Adipocyte (in vitro differentiated cells): ENCODE measurements around the gene DRD4.

ENCODE experiments used
- DNase-seq: peaks from one replicate; pipeline ENCODE4 v3.0.0-alpha.2; 2015; ENCODE audit warnings: low read depth
- H3K27me3 ChIP-seq: replicated peaks from 2 replicates; pipeline ENCODE4 v1.7.0; 2013; ENCODE audit warnings: mild to moderate bottlenecking, low read length, moderate library complexity; ENCODE audit not compliant: control insufficient read depth, insufficient read depth
- H3K36me3 ChIP-seq: 2 replicates; pipeline ENCODE4 v1.7.0; 2013; ENCODE audit warnings: low read length, mild to moderate bottlenecking, moderate library complexity; ENCODE audit not compliant: control insufficient read depth, insufficient read depth, severe bottlenecking
- H3K4me1 ChIP-seq: 2 replicates; pipeline ENCODE4 v1.7.0; 2013; ENCODE audit warnings: mild to moderate bottlenecking, low read length, moderate library complexity; ENCODE audit not compliant: control insufficient read depth, insufficient read depth
- H3K4me3 ChIP-seq: 2 replicates; pipeline ENCODE4 v1.7.0; 2013; ENCODE audit warnings: mild to moderate bottlenecking, low read length, moderate library complexity
- H3K9ac ChIP-seq: 2 replicates; pipeline ENCODE4 v1.7.0; 2013; ENCODE audit warnings: mild to moderate bottlenecking, low read length, moderate library complexity
- H3K9me3 ChIP-seq: 2 replicates; pipeline ENCODE4 v1.7.0; 2013; ENCODE audit warnings: mild to moderate bottlenecking, low read length, moderate library complexity; ENCODE audit not compliant: control insufficient read depth

Gene DRD4

DNA sequence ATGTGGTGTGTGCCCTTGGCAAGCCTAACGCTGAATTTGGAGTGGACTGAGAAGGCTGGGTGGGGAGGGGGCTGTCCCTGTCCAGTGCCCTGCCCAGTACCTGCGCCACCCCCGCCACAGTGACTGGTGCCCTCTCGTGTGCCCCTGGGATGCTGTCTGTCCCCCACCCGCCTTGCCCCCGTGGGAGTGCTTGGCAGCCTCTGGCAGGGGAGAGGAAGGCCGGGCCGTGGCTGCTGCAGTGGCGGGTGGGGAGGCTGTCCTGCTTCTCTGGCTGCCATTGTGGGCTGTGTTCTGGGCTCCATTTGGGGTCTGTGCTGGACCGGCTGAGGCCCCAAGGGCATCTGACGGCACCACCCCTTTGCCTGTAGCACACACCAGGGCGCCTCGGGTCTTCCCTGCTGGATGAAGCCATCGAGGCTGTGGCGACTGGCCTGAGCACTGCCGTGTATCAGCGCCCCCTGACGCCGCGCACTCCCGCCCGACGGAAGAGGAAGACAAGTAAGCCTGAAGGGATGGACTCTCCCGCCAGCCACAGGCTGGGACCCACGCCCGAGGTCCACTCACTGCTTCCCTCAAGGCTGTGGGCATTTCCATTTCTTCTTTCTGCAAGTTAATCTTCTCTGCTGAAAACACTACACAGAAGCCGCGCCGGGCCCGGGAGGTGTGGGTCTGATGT is 38.9 kb upstream of the DRD4 start:
- H3K36me3 ChIP-seq = peaks cover 88% of the 10 kb centered on the region
- H3K4me3 ChIP-seq = no peak overlapping the region

GRCh38 chr11:601573-602245 is 35.4 kb upstream of the DRD4 start:
- H3K9me3 ChIP-seq = no peaks in the 10 kb centered on the region
- no peak overlapping the region for H3K4me3 ChIP-seq
- no peaks in the 10 kb centered on the region for H3K27me3 ChIP-seq
- DNase-seq = no peak
- H3K9ac ChIP-seq = no peak overlapping the region
- H3K4me1 ChIP-seq = no peaks in the 10 kb centered on the region
- H3K36me3 ChIP-seq = peaks cover 87% of the 10 kb centered on the region

More for the DNA sequence above, 38.9 kb upstream of the DRD4 start:
- Histone ChIP-seq H3K9me3 (no peaks in the 10 kb centered on the region), H3K27me3 (no peaks in the 10 kb centered on the region), H3K4me1 (no peaks in the 10 kb centered on the region), H3K9ac (no peak overlapping the region)
- no peak for DNase-seq

GRCh38 chr11:603154-603553 is 33.9 kb upstream of the DRD4 start:
- Histone ChIP-seq H3K27me3 (no peaks in the 10 kb centered on the region), H3K4me1 (no peaks in the 10 kb centered on the region), H3K4me3 (no peak overlapping the region), H3K9me3 (no peaks in the 10 kb centered on the region), H3K9ac (no peak overlapping the region), H3K36me3 (peaks cover 89% of the 10 kb centered on the region)
- no peak for DNase-seq

GRCh38 chr11:605286-606129 is 31.6 kb upstream of the DRD4 start:
- no peaks in the 10 kb centered on the region for H3K27me3 ChIP-seq
- no peak for DNase-seq
- no peaks in the 10 kb centered on the region for H3K9me3 ChIP-seq
- H3K36me3 ChIP-seq = peaks cover 87% of the 10 kb centered on the region
- no peak overlapping the region for H3K9ac ChIP-seq
- H3K4me3 ChIP-seq = no peak overlapping the region
- H3K4me1 ChIP-seq = no peaks in the 10 kb centered on the region

DNA sequence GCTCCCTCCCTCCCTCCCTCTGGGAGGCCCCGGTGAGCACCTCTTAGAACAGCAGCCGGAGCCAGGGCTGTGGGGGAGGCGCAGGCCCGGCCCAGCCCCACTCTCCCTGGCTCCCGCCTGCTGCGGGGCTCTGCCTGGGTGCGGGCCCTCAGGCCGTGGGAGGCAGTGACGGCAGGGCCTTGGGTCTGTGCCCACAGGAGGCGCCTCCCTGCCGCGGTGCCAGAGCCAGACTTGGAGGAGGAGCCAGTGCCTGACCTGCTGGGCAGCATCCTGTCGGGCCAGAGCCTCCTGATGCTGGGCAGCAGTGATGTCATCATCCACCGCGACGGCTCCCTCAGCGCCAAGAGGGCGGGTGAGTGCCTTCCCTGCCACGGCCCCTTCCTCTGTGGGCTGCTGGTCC is 30.8 kb upstream of the DRD4 start:
- Histone ChIP-seq H3K27me3 (no peaks in the 10 kb centered on the region), H3K36me3 (peaks cover 90% of the 10 kb centered on the region), H3K4me3 (no peak overlapping the region), H3K9me3 (no peaks in the 10 kb centered on the region), H3K9ac (no peak overlapping the region), H3K4me1 (no peaks in the 10 kb centered on the region)
- no peak for DNase-seq

DNA sequence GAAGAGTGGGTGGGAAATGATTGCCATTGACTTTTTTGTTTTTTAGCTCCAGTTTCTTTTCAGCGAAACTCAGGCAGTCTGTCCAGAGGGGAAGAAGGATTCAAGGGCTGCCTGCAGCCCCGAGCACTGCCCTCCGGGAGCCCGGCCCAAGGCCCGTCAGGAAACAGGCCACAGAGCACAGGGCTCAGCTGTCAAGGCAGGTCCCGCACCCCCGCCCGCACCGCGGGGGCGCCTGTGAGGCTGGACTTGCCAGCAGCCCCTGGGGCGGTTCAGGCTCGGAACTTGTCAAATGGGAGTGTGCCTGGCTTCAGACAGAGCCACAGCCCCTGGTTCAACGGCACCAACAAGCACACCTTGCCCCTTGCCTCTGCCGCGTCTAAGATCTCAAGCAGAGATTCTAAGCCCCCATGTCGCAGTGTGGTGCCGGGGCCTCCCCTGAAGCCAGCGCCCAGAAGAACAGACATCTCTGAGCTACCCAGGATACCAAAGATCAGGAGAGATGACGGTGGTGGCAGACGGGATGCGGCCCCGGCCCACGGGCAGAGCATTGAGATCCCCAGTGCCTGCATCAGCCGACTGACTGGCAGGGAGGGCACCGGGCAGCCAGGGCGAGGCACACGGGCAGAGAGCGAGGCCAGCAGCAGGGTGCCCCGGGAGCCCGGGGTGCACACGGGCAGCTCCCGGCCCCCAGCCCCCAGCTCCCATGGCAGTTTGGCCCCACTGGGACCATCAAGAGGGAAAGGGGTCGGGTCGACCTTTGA is 29.9 kb upstream of the DRD4 start:
- Histone ChIP-seq H3K36me3 (peaks cover 90% of the 10 kb centered on the region), H3K4me1 (no peaks in the 10 kb centered on the region)

GRCh38 chr11:607971-608659 is 29.0 kb upstream of the DRD4 start:
- H3K36me3 ChIP-seq = peaks cover 92% of the 10 kb centered on the region
- H3K4me3 ChIP-seq = no peak overlapping the region
- H3K27me3 ChIP-seq = no peaks in the 10 kb centered on the region
- H3K9me3 ChIP-seq = no peaks in the 10 kb centered on the region
- no peak overlapping the region for H3K9ac ChIP-seq
- H3K4me1 ChIP-seq = no peaks in the 10 kb centered on the region
- DNase-seq = no peak

More for the DNA sequence above, 29.9 kb upstream of the DRD4 start:
- Histone ChIP-seq H3K9ac (no peak overlapping the region), H3K27me3 (no peaks in the 10 kb centered on the region), H3K4me3 (no peak overlapping the region), H3K9me3 (no peaks in the 10 kb centered on the region)
- DNase-seq = no peak

- Histone ChIP-seq H3K36me3 (peaks cover 87% of the 10 kb centered on the region), H3K4me1 (no peaks in the 10 kb centered on the region), H3K9me3 (no peaks in the 10 kb centered on the region), H3K9ac (no peak overlapping the region), H3K27me3 (no peaks in the 10 kb centered on the region), H3K4me3 (no peak overlapping the region)
- no peak for DNase-seq
These were observed 28.2 kb upstream of the DRD4 start for GRCh38 chr11:608791-609251.

DNA sequence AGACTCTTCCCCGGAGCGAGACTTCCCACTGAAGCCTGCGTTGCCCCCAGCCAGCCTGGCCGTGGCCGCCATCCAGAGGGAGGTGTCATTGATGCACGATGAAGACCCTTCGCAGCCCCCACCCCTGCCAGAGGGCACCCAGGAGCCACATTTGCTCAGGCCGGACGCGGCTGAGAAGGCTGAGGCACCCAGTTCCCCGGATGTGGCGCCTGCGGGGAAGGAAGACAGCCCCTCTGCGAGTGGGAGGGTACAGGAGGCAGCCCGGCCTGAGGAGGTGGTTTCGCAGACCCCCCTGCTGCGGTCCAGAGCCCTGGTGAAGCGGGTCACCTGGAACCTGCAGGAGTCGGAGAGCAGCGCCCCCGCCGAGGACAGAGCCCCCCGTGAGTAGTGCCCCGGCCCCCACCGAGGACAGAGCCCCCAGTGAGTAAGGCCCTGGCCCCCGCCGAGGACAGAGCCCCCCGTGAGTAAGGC is 27.7 kb upstream of the DRD4 start:
- Histone ChIP-seq H3K27me3 (no peaks in the 10 kb centered on the region), H3K36me3 (peaks cover 82% of the 10 kb centered on the region), H3K9me3 (no peaks in the 10 kb centered on the region), H3K4me3 (no peak overlapping the region), H3K9ac (no peak overlapping the region), H3K4me1 (peaks cover 2% of the 10 kb centered on the region)
- DNase-seq = no peak

DNA sequence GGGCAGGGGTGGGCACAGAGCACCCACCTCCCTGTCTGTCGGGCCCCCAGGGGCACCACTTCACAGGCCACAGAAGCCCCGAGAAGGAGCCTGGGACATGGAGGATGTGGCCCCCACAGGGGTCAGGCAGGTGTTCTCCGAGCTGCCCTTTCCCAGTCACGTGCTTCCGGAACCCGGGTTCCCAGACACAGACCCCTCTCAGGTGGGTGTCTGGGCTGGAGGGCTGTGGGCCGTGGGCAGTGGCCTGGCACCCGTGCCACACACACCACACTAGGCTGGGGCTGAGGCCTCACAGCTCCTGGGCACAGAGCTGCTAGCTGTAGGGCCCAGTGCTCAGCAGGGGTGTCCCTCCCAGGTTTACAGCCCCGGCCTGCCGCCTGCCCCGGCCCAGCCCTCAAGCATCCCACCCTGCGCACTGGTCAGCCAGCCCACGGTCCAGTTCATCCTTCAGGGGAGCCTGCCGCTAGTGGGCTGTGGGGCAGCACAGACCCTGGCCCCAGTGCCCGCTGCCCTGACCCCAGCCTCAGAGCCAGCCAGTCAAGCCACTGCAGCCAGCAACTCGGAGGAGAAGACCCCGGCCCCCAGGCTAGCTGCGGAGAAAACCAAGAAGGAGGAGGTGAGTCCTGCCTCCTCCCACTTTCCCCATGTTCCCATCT is 26.8 kb upstream of the DRD4 start:
- Histone ChIP-seq H3K36me3 (peaks cover 74% of the 10 kb centered on the region), H3K9me3 (no peaks in the 10 kb centered on the region), H3K27me3 (no peaks in the 10 kb centered on the region), H3K9ac (no peak overlapping the region), H3K4me1 (peaks cover 10% of the 10 kb centered on the region), H3K4me3 (no peak overlapping the region)
- DNase-seq = no peak
